Measurements from ENCODE around the gene GSAP. TPM values are rescaled to one million over a fixed set of nuclear protein-coding genes. Genes with fewer than 3 reads are reported as not detected.

GSAP gene
- total RNA-seq, 3 donors from 2014 or later = 8.0 to 16.7 (median 14.2) TPM

GRCh38 chr7:77316219-77316978 is 99.8 kb downstream of the GSAP start:
- DNase-seq (no peak), ATAC-seq (no peak)
- no peaks in the 10 kb centered on the region for H3K9me3 ChIP-seq
- intact Hi-C loops (cut with DNase I, micrococcal nuclease) = no loop called here
- H3K36me3 ChIP-seq (ENCODE audit: low read depth) = no peaks in the 10 kb centered on the region
- TF ChIP-seq CTCF (IDR thresholded peaks at IDR 0.05) = no peak
- no peak overlapping the region for H3K4me3 ChIP-seq
- H3K4me1 ChIP-seq (ENCODE audit: low read depth) = no peaks in the 10 kb centered on the region

DNA sequence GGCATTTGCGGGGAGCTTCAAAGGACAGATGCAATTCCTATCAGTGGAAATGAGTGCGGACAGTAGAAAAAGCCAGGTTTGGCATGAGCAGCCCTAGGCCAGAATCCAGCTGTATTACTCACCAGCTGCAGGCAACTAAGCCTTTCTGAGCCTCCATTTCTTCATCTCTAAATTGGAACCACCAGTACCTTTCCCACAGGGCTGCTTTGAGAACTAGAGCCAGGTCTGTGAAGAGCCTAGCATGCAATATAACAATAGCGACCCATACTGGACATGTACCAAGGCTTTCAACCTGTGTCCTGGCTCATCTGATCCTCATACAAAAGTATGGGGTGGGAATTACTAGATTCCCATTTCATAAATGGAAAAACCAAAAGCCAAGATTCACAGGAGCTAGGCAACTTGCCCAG is 101.0 kb downstream of the GSAP start:
- no peak for TF ChIP-seq CTCF (IDR thresholded peaks at IDR 0.05)
- ATAC-seq (no peak), DNase-seq (no peak)
- Histone ChIP-seq H3K36me3 (ENCODE audit: low read depth) (no peaks in the 10 kb centered on the region), H3K4me1 (ENCODE audit: low read depth) (no peaks in the 10 kb centered on the region), H3K9me3 (no peaks in the 10 kb centered on the region), H3K4me3 (no peak overlapping the region)
- intact Hi-C loops (cut with DNase I, micrococcal nuclease) = no loop called here

GRCh38 chr7:77313876-77314480 is 102.2 kb downstream of the GSAP start:
- Histone ChIP-seq H3K9me3 (no peaks in the 10 kb centered on the region), H3K36me3 (ENCODE audit: low read depth) (no peaks in the 10 kb centered on the region), H3K4me1 (ENCODE audit: low read depth) (no peaks in the 10 kb centered on the region), H3K4me3 (no peak overlapping the region)
- intact Hi-C loops (cut with DNase I, micrococcal nuclease) = no loop called here
- no peak for ATAC-seq
- no peak for DNase-seq
- no peak for TF ChIP-seq CTCF (IDR thresholded peaks at IDR 0.05)

- Histone ChIP-seq H3K4me1 (ENCODE audit: low read depth) (no peaks in the 10 kb centered on the region), H3K36me3 (ENCODE audit: low read depth) (no peaks in the 10 kb centered on the region), H3K9me3 (no peaks in the 10 kb centered on the region), H3K4me3 (no peak overlapping the region)
- intact Hi-C loops (cut with DNase I, micrococcal nuclease) = no loop called here
- DNase-seq (no peak), ATAC-seq (no peak)
- TF ChIP-seq CTCF (IDR thresholded peaks at IDR 0.05) = no peak
These were observed 103.1 kb downstream of the GSAP start for GRCh38 chr7:77313085-77313484.

DNA sequence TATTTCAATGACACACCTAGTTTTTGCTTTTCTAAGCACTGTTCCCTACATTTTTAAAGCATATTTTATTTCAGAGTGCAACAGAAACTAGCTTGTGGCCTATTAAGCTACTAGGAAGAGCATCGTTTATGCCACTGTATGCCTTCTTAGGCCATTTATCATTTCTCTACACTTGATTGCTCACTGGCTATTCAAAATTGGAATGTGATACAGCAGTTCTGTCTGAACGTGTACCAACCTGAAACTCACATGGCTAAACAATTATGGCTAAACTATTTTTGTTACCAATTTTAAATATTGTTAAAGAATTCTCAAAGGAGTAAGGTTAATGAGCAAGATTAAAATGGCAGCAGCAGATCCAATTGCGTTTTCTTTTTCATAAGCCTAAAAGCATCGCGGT is 105.2 kb downstream of the GSAP start:
- ATAC-seq (no peak), DNase-seq (no peak)
- intact Hi-C loops (cut with DNase I, micrococcal nuclease) = no loop called here
- no peaks in the 10 kb centered on the region for H3K36me3 ChIP-seq (ENCODE audit: low read depth)
- H3K9me3 ChIP-seq = no peaks in the 10 kb centered on the region
- no peak overlapping the region for H3K4me3 ChIP-seq
- H3K4me1 ChIP-seq (ENCODE audit: low read depth) = no peaks in the 10 kb centered on the region
- TF ChIP-seq CTCF (IDR thresholded peaks at IDR 0.05) = no peak
